NCI-H2196 treated with DMSO at 0.1 percent for 48 hours (cell line): ENCODE data around the gene TRA2B.

Experiments used
- DNase-seq: peaks from one replicate; lab custom pipeline; 2025; ENCODE audit not compliant: unreplicated experiment; lab: John Stamatoyannopoulos, UW

Gene TRA2B

GRCh38 chr3:185937689-185938374 lies at the start of gene TRA2B:
TSS of gene TRA2B (minus strand) at chr3:185938014. CDS start at chr3:185937860, 154 bp downstream.
- peak; percentile 100 for DNase-seq

- DNase-seq = no peak
Observed at GRCh38 chr3:185986198-185986777, 48.5 kb upstream of the TRA2B start.

GRCh38 chr3:185984203-185984602 lies 46.4 kb upstream of the TRA2B start:
- DNase-seq = no peak

GRCh38 chr3:185983495-185984141 lies 45.8 kb upstream of the TRA2B start:
- DNase-seq = peak; percentile 85

GRCh38 chr3:185982632-185983031 lies 44.8 kb upstream of the TRA2B start:
- no peak for DNase-seq

GRCh38 chr3:185981621-185982020 lies 43.8 kb upstream of the TRA2B start:
- DNase-seq = no peak

- DNase-seq = no peak
Observed at GRCh38 chr3:185979721-185980121, 41.9 kb upstream of the TRA2B start.

GRCh38 chr3:185978516-185978915 lies 40.7 kb upstream of the TRA2B start:
- no peak for DNase-seq

GRCh38 chr3:185977679-185978040 lies 39.8 kb upstream of the TRA2B start:
- no peak for DNase-seq

GRCh38 chr3:185976977-185977678 lies 39.3 kb upstream of the TRA2B start:
- DNase-seq = peak; percentile 68

- DNase-seq = no peak
Observed at GRCh38 chr3:185976100-185976499, 38.3 kb upstream of the TRA2B start.

- DNase-seq = no peak
Observed at GRCh38 chr3:185971579-185971978, 33.8 kb upstream of the TRA2B start.

GRCh38 chr3:185968168-185968567 lies 30.4 kb upstream of the TRA2B start:
- DNase-seq = no peak

GRCh38 chr3:185966655-185967054 lies 28.8 kb upstream of the TRA2B start:
- no peak for DNase-seq

GRCh38 chr3:185965496-185965895 lies 27.7 kb upstream of the TRA2B start:
- DNase-seq = no peak

GRCh38 chr3:185961675-185962232 lies 23.9 kb upstream of the TRA2B start:
- no peak for DNase-seq

- DNase-seq = no peak
Observed at GRCh38 chr3:185960522-185961288, 22.9 kb upstream of the TRA2B start.

- DNase-seq = peak; percentile 76
Observed at GRCh38 chr3:185959609-185960521, 22.1 kb upstream of the TRA2B start.

GRCh38 chr3:185958626-185959025 lies 20.8 kb upstream of the TRA2B start:
- DNase-seq = no peak

GRCh38 chr3:185956244-185956643 lies 18.4 kb upstream of the TRA2B start:
- no peak for DNase-seq
